Caco-2 (cell line): ENCODE results near the gene TCF7L2. TPM values are rescaled to one million over a fixed set of nuclear protein-coding genes. Genes with fewer than 3 reads are reported as not detected.

Experiments used
- BruUV-seq: library from RNA; stranded (reverse); fragments of 400-500 nt; replicated peaks from 2 replicates; lab custom pipeline; 2021; lab: Mats Ljungman, UMichigan
- CTCF ChIA-PET: fragments of 300-600 bp; sonication (Branson Sonifier 250); formaldehyde crosslinking; loops from one replicate; lab custom pipeline; 2022; ENCODE audit warnings: antibody characterized with exemption; lab: Charles Lee
- POLR2A ChIA-PET: fragments of 300-600 bp; sonication (Branson Sonifier 250); formaldehyde crosslinking; loops from one replicate; lab custom pipeline; 2022; ENCODE audit warnings: antibody characterized with exemption; lab: Charles Lee
- DNase-seq, 2 experiments: peaks; one replicate each; pipeline versions ENCODE4 v3.0.0 to v3.0.0-alpha.2; 2020 to 2022
- H3K27me3 ChIP-seq: replicated peaks from 2 replicates; pipeline ENCODE4 v1.6.0; 2011; ENCODE audit warnings: low read length; ENCODE audit not compliant: control insufficient read depth, insufficient read depth
- H3K36me3 ChIP-seq: 2 replicates; pipeline ENCODE4 v1.5.1; 2011; ENCODE audit warnings: low read length; ENCODE audit not compliant: control insufficient read depth, insufficient read depth
- H3K4me1 ChIP-seq: fragments of 250-450 bp; sonication (Bioruptor Pico); 2 replicates; pipeline ENCODE4 v1.5.1; 2020; ENCODE audit warnings: mild to moderate bottlenecking
- H3K4me3 ChIP-seq: 2 replicates; pipeline ENCODE4 v1.5.1; 2011; ENCODE audit warnings: low read depth, mild to moderate bottlenecking, control low read depth, low read length
- H3K9me3 ChIP-seq: fragments of 250-450 bp; sonication (Bioruptor Pico); 2 replicates; pipeline ENCODE4 v1.5.1; 2020; ENCODE audit warnings: mild to moderate bottlenecking, moderate library complexity
- H3K27ac Mint-ChIP-seq: one replicate; pipeline ENCODE4 v1.8.0; 2022; ENCODE audit warnings: mixed read lengths; ENCODE audit not compliant: unreplicated experiment
- H3K27me3 Mint-ChIP-seq: one replicate; pipeline ENCODE4 v1.8.0; 2022; ENCODE audit warnings: mixed read lengths; ENCODE audit not compliant: insufficient read depth, unreplicated experiment
- H3K36me3 Mint-ChIP-seq: one replicate; pipeline ENCODE4 v1.8.0; 2022; ENCODE audit warnings: mild to moderate bottlenecking, mixed read lengths; ENCODE audit not compliant: insufficient read depth, unreplicated experiment
- H3K4me1 Mint-ChIP-seq: one replicate; pipeline ENCODE4 v1.8.0; 2022; ENCODE audit warnings: low read depth, mixed read lengths; ENCODE audit not compliant: unreplicated experiment
- H3K4me3 Mint-ChIP-seq: one replicate; pipeline ENCODE4 v1.8.0; 2022; ENCODE audit warnings: mild to moderate bottlenecking, moderate library complexity, mixed read lengths; ENCODE audit not compliant: unreplicated experiment
- H3K9me3 Mint-ChIP-seq: one replicate; pipeline ENCODE4 v1.8.0; 2022; ENCODE audit warnings: mixed read lengths; ENCODE audit not compliant: unreplicated experiment
- CTCF ChIP-seq, 2 experiments: fragments of 200-600 bp in 1 of 2; IDR thresholded peaks; 1 replicate in 1 of 2; 2 replicates in 1 of 2; pipeline versions ENCODE4 v1.5.1 to v1.8.0; 2011 to 2022; ENCODE audit warnings: antibody characterized with exemption in 1 of 2, control low read depth in 1 of 2, inconsistent platforms in 1 of 2, low read depth in 1 of 2, low read length in 1 of 2, mild to moderate bottlenecking in 1 of 2, moderate library complexity in 1 of 2; ENCODE audit not compliant: insufficient read depth in 1 of 2, severe bottlenecking in 1 of 2, unreplicated experiment in 1 of 2
- intact Hi-C: fragments of 100-400 bp; cut with micrococcal nuclease; formaldehyde crosslinking; loops from one replicate; pipeline ENCODE4 v1.10.0; 2022; ENCODE audit not compliant: unreplicated experiment
- total RNA-seq: library from RNA; stranded (reverse); gene quantifications from 2 replicates; pipeline ENCODE4 v1.2.3, GENCODE V29; 2022

TCF7L2 gene
- total RNA-seq, 1 experiment from 2014 or later: 45.4 TPM

DNA sequence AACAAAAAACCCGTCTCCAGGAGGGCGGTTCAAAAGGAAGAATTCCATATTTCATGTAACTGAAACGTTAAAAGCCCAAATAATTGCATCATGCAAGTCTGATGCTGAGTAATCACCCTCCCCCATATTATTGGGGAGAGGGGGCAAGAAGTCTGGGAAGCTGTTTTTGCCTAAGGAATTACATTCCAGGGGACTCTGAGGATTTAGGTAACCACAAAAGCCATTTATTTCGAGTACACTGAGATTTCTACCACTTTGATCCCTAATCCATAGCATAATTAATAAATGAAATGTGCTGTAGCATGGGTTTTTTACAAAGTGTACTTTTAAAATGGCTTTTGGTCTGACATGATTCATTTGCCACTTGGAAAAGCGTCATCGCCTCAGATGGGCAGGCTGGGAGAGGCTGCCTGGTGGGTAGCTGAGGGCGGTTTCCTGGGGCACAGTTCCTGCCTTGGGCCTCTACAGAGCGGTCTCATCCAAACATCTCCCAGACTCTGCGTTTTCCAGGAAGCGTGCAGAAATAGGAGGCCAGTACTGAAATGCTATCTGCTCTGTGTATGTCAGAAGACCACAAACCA is 106.5 kb downstream of the TCF7L2 start:
- H3K27ac Mint-ChIP-seq: no peak overlapping the region
- DNase-seq: no peak

GRCh38 chr10:113057948-113058522 is 108.0 kb downstream of the TCF7L2 start:
- BruUV-seq: no TSS peak
- H3K27me3 ChIP-seq: no peaks in the 10 kb centered on the region
- no peaks in the 10 kb centered on the region for H3K36me3 ChIP-seq
- peaks cover 38% of the 10 kb centered on the region for H3K4me1 ChIP-seq
- CTCF ChIA-PET: interaction anchor here (0.5 kb wide), 1 partner anchor 16 kb away, joined by 3 read pairs; no protein-coding TSS in a partner anchor
- no peaks in the 10 kb centered on the region for H3K9me3 ChIP-seq
- no peak for DNase-seq
- intact Hi-C loops: no loop called here
- Mint-ChIP-seq H3K36me3 (peaks cover 24% of the 10 kb centered on the region), H3K9me3 (no peaks in the 10 kb centered on the region), H3K4me1 (peaks cover 16% of the 10 kb centered on the region), H3K4me3 (no peak overlapping the region), H3K27me3 (no peaks in the 10 kb centered on the region), H3K27ac (no peak overlapping the region)
- H3K4me3 ChIP-seq: no peak overlapping the region
- POLR2A ChIA-PET: no interaction called here
- TF ChIP-seq CTCF (IDR thresholded peaks at IDR 0.05; ENCODE audit: insufficient read depth in 1 of 2, low read depth in 1 of 2, low read length in 1 of 2, severe bottlenecking in 1 of 2, unreplicated experiment in 1 of 2): no peak

More for the DNA sequence above, 106.5 kb downstream of the TCF7L2 start:
- no TSS peak for BruUV-seq
- peaks cover 19% of the 10 kb centered on the region for H3K36me3 Mint-ChIP-seq
- peaks cover 38% of the 10 kb centered on the region for H3K4me1 ChIP-seq
- POLR2A ChIA-PET: no interaction called here
- no peaks in the 10 kb centered on the region for H3K9me3 Mint-ChIP-seq
- no peaks in the 10 kb centered on the region for H3K36me3 ChIP-seq
- H3K9me3 ChIP-seq: no peaks in the 10 kb centered on the region
- no peaks in the 10 kb centered on the region for H3K27me3 Mint-ChIP-seq
- no peak for TF ChIP-seq CTCF (IDR thresholded peaks at IDR 0.05; ENCODE audit: insufficient read depth in 1 of 2, low read depth in 1 of 2, low read length in 1 of 2, severe bottlenecking in 1 of 2, unreplicated experiment in 1 of 2)
- peaks cover 6% of the 10 kb centered on the region for H3K4me1 Mint-ChIP-seq
- CTCF ChIA-PET: no interaction called here
- no peaks in the 10 kb centered on the region for H3K27me3 ChIP-seq
- intact Hi-C loops: no loop called here
- H3K4me3 Mint-ChIP-seq: no peak overlapping the region
- no peak overlapping the region for H3K4me3 ChIP-seq

DNA sequence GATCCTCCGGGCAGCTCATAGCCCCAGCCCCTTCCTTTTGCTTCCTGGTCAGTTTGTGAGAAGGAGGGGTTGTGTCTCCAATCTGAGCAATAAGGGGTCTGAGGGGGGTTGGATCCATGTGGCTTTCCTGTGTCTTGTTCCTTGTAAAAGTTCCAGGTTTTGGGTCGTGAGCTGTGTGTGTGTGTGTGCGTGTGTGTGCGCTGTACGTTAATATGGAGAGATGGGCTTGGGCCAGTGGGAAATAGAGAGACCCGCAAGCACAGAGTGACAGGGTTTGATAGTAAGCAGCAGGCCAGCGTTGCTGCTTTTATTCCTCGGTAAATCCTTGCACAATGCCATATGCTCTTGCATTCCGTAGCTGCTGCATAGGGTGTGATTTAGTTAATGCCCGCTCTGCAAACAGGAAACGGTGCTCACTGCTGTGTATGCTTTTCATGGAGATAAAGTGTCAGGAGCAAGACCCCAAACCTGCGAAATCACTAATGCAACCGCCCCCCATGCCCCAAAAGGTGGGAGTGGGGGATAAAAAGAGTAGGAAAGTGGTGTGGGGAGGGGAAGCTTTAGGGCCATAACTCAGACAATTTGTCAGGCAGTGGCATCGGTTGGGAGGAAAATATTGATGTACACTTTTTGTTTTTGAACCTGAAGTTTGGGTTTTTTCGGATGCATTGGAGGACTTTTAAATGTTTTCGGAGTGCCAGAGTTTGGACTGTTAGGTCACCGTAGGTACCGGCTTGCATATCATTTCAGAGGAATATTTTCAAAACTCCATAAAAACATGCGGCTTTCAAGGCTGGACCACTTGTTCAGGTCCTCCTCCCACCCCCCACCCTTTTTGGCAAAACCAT is 108.7 kb downstream of the TCF7L2 start:
- Mint-ChIP-seq H3K27me3 (no peaks in the 10 kb centered on the region), H3K4me1 (peaks cover 23% of the 10 kb centered on the region), H3K9me3 (no peaks in the 10 kb centered on the region), H3K4me3 (no peak overlapping the region), H3K27ac (no peak overlapping the region), H3K36me3 (peaks cover 17% of the 10 kb centered on the region)
- no TSS peak for BruUV-seq
- POLR2A ChIA-PET: no interaction called here
- DNase-seq: no peak
- Histone ChIP-seq H3K27me3 (no peaks in the 10 kb centered on the region), H3K4me1 (peaks cover 38% of the 10 kb centered on the region), H3K4me3 (no peak overlapping the region), H3K9me3 (no peaks in the 10 kb centered on the region), H3K36me3 (no peaks in the 10 kb centered on the region)
- intact Hi-C loops: no loop called here
- TF ChIP-seq CTCF (IDR thresholded peaks at IDR 0.05; ENCODE audit: insufficient read depth in 1 of 2, low read depth in 1 of 2, low read length in 1 of 2, severe bottlenecking in 1 of 2, unreplicated experiment in 1 of 2): no peak
- CTCF ChIA-PET: no interaction called here
